Gastroesophageal sphincter (tissue), 3 donors: ENCODE measurements around the gene UBE2J1.

ENCODE experiments used
- EP300 ChIP-seq: sonication (generic); formaldehyde crosslinking; IDR thresholded peaks from one replicate; pipeline ENCODE4 v1.6.1; 2017; ENCODE audit warnings: antibody characterized with exemption, mild to moderate bottlenecking
- POLR2A ChIP-seq, 2 donors: fragments of 450-650 bp; IDR thresholded peaks; one replicate each; pipeline ENCODE4 v1.6.1; 2017; ENCODE audit warnings: antibody characterized with exemption in 2 of 2, mild to moderate bottlenecking in 2 of 2, moderate library complexity in 1 of 2
- TF ChIP-seq, protein P1 (sequence below), 4 experiments: fragments of 200-600 bp in 2 of 4; fragments of 450-650 bp in 2 of 4; sonication (generic) in 1 of 4; IDR thresholded peaks; one replicate each; pipeline ENCODE4 v1.5.1; 2017 to 2019; ENCODE audit warnings: antibody characterized with exemption in 4 of 4, mild to moderate bottlenecking in 2 of 4, moderate library complexity in 2 of 4

GRCh38 chr6:89386917-89387491 is 34.5 kb upstream of the UBE2J1 start:
- TF ChIP-seq, protein P1, sequence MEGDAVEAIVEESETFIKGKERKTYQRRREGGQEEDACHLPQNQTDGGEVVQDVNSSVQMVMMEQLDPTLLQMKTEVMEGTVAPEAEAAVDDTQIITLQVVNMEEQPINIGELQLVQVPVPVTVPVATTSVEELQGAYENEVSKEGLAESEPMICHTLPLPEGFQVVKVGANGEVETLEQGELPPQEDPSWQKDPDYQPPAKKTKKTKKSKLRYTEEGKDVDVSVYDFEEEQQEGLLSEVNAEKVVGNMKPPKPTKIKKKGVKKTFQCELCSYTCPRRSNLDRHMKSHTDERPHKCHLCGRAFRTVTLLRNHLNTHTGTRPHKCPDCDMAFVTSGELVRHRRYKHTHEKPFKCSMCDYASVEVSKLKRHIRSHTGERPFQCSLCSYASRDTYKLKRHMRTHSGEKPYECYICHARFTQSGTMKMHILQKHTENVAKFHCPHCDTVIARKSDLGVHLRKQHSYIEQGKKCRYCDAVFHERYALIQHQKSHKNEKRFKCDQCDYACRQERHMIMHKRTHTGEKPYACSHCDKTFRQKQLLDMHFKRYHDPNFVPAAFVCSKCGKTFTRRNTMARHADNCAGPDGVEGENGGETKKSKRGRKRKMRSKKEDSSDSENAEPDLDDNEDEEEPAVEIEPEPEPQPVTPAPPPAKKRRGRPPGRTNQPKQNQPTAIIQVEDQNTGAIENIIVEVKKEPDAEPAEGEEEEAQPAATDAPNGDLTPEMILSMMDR (IDR thresholded peaks at IDR 0.05), result no peak
- TF ChIP-seq POLR2A (IDR thresholded peaks at IDR 0.05) (no peak), EP300 (no peak)
